HG03342 (cell line): ENCODE measurements around the gene OVOL3.

ENCODE experiments used
- ATAC-seq: cut with Tn5 transposase; IDR thresholded peaks from one replicate; pipeline ENCODE4 v1.9.1; 2021; ENCODE audit warnings: mild to moderate bottlenecking, moderate library complexity; ENCODE audit not compliant: unreplicated experiment

OVOL3 gene

DNA sequence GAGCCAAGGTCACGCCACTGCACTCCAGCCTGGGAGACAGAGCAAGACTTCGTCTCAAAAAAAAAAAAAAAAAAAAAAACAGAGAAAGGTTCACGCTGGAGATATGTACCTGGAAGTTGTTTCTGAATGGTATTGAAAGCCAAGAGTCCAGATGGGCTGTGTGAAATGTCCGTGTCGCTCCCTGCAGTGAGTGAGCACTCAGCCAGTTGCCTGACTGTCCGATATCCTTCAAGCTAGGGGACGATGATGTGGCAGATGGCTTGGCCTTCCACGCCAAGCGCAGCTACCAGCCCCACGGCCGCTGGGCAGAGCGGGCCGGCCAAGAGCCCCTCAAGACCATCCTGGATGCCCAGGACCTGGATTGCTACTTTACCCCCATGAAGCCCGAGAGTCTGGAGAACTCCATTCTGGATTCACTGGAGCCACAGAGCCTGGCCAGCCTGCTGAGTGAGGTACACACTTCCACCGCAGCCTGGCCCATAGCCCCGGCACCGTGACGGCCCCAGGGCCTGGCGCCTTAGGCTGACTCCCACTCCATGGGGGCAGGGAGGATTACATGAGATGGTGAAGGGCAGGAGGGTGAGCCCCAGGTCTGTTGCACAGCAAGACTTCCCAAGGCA lies 11.7 kb upstream of the OVOL3 start:
- no peak for ATAC-seq

DNA sequence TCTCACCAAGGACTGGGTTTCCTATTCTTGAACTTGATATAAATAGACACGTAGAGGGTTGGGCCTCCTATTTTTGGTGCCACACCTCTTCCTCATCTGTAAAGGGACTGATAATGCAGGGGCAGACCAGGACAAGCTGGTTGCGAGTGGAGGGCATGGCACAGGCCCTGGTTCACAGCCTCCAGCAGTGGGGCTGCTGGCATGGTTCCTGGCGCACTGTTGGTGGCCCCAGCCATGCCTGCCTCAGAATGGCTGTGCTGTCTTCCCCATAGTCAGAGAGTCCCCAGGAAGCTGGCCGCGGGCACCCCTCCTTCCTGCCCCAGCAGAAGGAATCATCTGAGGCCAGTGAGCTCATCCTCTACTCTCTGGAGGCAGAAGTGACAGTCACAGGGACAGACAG lies 10.5 kb upstream of the OVOL3 start:
- no peak for ATAC-seq

DNA sequence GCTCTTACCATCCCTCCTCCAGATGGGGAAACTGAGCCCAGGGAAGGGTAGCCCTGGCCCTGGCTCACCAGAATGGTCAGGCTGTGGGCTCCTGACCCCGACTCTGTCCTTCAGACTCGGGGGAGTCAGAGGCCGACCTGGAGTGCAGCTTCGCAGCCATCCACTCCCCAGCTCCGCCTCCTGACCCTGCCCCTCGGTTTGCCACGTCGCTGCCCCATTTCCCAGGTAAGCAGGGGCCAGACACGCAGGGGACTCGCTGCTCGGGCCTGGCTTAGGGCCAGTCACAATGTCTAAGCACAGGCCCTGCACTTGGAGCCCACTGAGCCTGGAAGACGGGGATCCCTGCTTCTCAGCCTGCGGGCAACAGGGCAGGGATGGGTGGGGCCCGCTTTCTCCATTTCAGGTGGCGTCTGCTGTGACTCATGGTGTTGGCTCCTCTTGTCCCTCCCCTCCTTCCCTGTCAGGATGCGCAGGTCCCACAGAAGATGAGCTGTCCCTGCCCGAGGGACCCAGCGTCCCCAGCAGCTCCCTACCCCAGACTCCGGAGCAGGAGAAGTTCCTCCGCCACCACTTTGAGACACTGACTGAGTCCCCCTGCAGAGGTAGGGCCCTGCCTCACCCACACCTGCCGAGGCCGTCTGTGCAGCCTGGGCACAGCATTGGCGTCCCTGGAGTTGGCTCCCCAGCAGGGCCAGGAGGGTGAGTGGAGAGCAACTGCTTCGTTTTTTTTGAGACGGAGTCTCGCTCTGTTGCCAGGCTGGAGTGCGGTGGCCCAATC lies 9.2 kb upstream of the OVOL3 start:
- no peak for ATAC-seq

DNA sequence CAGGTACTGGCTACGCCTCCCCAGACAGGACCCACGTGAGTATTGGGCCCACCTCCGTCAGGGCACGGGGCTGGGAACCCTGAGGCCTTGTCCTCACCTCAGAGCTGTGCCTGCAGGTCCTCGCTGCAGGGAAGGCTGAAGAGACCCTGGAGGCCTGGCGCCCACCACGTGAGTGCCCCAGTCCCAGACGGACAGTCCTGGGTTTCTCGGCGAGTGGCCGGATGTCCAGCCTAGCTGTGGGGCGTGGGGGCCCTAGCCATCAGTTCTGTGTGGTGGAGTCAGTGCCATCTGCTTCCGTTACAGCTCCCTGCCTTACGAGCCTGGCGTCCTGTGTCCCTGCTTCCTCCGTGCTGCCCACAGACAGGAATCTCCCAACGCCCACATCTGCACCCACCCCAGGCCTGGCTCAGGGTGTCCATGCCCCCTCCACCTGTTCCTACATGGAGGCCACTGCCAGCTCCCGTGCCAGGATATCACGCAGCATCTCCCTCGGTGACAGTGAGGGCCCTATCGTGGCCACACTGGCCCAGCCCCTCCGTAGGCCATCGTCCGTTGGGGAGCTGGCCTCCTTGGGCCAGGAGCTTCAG lies 7.8 kb upstream of the OVOL3 start:
- ATAC-seq, result no peak

DNA sequence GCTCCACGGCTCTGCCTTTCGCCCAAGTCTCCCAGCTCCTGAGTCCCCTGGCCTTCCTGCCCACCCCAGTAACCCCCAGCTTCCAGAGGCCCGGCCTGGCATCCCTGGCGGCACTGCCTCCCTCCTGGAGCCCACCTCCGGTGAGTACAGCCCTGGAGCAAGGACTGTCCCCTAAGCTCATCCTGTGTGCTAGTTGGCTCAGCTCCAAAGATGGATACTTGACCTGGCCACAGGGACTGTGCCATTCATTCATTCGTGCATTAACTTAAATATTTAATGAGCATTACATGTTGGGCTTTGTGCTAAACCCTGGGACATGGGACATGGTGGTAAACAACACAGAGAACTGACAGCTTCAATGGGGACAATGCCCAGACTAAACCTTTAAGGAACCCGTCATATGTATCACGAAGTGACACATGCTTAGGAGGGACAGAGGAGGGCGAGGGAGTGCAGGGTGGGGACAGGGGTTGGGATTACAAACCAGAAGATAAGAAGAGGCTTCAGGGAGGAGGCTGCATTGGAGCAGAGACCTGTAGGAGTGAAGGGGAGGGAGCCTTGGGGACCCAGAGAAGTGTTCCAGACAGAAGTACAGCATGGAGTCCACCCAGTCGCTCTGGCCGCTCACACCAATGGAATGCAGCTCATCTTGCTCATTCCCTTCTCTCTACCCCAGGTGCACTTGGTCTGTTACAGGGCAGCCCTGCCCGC lies 6.9 kb upstream of the OVOL3 start:
- no peak for ATAC-seq

DNA sequence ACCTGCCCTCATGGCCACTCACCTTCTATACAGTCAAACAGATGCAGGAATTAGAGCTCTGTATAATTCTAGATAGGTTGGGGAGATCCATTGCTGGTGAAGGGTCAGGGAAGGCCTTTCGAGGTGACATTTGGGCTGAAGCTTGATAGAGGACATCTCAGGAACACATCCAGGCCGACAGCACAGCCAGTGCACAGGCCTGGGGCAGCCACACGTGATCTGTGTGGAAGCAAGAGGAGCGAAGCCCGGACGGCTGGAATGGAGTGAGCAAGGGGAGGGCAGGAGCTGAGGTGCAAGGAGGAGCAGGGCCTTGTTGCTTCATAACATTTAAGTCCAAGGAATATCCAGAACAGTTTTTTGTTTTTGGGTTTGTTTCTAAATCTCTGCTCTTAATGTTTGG lies 4.5 kb upstream of the OVOL3 start:
- no peak for ATAC-seq

DNA sequence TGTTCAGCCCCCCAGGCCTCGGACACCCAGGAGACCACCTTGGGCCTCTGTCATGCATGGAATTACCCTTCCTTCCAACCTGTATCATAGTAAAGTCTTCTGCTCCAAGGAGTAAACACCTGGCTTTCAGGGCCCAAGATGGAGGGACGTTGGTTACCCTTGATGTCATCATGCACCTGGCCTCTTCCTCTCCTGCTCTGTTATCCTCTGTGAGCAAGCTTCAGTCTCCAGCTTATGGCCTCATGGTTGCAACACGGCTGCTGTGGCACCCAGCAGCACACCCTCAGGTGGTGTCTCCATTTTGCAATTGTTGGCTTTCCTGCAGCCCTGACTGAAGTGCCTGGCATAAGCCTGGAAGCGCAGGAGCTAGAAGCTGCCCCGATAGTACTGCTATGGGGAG lies 4.0 kb upstream of the OVOL3 start:
- no peak for ATAC-seq

DNA sequence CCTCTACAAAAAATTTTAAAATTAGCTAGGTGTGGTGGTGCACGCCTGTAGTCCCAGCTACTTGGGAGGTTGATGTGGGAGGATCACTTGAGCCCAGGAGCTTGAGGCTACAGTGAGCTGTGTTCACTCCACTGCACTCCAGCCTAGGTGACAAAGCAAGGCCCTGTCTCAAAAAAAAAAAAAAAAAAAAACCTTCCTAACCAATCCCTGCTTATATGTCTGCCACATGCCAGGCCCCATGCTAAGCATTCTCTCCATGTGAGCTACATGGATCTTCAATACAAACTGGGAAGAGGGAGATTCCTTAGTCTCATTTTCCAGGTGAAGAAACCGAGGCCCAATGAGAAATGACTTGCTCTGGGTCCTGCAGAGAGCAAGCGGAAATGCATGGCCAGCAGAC lies 2.3 kb upstream of the OVOL3 start:
- no peak for ATAC-seq

DNA sequence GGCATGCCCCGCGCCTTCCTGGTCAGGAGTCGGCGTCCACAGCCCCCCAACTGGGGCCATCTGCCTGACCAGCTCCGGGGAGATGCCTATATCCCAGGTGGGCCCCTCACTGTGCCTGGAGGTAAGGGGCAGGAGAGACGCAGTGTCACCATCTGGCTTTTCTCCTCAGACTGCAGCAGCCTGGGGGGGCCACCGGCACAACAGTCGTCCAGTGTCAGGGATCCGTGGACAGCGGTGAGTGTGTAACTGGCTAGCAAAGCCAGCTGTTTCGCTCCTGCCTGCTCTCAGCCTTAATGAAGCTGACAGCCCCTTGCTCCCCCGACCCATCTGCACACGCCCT lies 227 bp downstream of the OVOL3 start:
- ATAC-seq, result no peak

DNA sequence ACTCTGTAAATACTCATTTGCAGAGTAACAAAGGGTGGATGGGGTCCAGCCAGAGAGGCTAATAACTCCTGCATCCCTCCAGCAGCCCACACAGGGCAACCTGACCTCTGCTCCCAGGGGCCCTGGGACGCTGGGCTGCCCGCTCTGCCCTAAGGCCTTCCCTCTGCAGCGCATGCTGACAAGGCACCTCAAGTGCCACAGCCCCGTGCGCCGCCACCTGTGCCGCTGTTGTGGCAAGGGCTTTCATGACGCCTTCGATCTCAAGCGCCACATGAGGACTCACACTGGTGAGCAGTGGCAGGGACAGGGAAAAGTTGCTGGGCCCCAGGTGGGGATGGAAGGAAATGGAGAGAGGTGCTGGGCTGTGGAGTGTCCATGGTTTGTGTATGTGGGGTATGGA lies 1.7 kb downstream of the OVOL3 start:
- no peak for ATAC-seq

DNA sequence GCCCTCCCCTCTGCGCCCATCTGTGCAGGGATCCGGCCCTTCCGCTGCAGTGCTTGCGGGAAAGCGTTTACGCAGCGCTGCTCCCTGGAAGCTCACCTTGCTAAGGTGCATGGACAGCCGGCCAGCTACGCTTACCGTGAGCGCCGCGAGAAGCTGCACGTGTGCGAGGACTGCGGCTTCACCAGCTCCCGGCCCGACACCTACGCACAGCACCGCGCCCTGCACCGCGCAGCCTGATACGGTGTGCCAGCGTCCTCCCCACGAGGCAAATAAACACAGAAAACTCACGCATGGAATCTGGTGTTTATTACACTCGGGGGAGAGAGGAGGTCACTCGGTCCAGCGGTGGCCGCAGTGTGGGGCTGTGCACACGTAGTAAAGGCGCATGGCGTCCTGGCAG lies 2.5 kb downstream of the OVOL3 start:
- no peak for ATAC-seq

DNA sequence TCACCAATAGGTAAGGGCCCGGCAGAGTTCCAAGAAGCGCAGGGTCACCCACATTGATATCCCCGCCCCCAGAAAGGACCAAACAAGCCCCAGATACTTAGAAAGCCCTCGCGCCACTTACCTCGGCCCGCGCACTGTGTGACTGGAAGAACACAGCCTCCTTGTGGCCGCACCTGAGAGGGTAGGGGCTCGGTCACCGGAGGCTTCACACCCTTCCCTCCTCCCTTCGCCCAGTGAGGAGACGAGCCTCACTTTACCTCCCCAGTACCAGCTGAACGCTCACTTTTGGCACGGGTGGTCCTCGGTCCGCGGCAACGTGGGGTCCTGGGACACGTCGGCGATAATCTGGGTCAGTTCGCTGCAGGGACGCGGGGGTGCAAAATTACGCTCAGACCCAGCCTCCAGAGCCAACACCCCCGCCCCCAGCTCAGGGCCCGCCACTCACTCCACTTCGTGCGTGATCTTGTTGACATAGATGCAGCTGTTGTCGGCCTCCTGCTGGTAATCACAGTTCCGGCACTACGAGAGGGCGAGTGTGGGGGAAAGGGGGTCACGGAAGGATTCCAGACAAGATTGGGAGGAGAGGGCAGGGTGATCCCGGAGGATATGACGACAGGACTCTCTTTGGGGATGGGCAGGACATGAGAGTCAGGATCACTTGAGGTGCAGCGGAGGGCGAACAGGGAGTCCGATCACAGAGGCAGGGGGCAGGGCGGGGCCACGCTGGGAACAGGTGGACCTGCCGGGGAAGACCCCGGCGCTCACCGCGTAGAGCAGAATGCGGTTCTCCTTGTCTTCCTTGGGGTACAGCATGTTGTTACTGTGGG lies 3.2 kb downstream of the OVOL3 start:
- ATAC-seq, result no peak

DNA sequence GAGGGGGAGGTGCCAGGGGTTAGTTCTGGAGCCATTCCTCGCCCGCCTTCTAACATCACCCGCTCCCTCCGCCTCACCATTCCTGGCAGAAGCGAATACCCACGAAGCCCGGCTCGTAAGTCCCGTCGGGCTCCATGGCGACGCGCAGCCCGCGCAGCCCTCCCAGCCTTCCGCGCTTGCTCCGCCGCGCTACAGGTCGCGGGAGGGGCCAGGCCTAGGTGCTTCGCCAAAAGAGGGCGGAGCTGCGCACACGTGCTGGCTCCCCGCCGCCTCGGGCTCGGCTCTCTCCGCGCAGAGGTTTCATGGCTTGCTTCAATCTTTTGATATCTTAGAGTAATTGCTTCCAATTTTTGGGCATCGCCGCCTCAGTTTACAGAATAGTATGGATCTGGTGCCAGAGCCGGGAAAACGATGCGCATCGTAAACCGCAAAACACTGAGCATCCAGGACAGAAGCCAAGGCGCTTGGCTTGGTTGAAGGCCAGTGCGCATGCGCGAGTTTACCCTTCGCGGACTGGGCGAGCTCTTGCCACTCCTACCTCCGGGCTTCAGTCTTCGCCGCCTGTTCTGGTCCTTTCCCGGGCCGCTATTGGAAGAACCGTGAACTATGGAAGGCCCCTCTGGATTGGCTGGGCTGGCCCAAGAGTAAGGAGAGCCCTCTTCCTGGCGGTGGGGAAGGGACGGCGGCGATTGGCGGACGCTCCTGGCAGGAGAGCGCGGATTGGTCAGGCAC lies 3.9 kb downstream of the OVOL3 start, which contains the start of gene POLR2I:
Gene POLR2I (minus strand): TSS at position 155 of the 732 bp plus-strand sequence. CDS start 19 bp downstream, at position 136.
- peak; percentile 81 for ATAC-seq

DNA sequence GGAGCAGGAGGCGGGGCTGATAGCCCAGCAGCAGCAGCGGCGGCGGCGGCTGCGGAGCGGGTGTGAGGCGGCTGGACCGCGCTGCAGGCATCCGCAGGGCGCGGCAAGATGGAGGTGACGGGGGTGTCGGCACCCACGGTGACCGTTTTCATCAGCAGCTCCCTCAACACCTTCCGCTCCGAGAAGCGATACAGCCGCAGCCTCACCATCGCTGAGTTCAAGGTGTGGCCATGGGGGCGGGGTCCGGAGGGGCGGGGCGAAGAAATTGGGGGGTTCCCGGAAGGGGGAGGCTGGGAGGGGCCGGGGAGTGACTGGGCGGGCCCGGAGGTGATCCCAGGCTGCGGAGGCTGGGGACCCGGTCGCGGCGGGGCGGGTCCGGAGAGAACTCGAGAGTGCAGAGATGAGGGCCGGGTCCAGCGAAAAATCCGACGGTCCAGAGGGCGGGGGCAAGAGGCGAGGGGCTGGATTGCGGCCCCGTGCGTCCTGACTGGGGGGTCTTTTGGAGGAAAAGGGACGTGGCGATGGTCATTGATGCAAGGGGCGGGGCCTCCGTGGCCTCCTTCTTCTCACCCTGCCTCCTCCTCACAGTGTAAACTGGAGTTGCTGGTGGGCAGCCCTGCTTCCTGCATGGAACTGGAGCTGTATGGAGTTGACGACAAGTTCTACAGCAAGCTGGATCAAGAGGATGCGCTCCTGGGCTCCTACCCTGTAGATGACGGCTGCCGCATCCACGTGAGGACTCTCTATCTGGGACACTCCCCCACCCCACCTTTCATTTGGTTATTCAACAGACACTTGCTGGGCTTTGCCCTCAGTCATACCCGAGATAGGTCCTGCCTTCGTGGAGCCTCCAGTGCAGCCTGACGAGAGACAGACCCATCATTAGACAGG lies 4.8 kb downstream of the OVOL3 start, which contains the start of gene TBCB:
Gene TBCB (plus strand): TSS at position 16 of the 891 bp plus-strand sequence. CDS start 93 bp downstream, at position 109.
- peak; percentile 28 for ATAC-seq

DNA sequence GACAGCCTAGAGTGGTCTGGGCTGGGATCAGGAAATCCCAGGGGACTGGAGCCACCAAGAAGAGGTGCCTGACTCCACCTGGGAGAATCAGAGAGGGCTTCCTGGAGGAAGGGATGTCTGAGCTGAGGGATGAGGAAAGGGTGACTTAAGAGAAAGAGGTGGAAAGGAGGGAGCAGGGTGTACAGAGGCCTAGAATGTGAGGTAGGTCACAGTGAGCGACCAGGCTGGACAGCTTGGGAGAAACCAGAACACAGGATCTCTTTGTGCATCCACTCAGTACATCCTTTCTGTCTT lies 5.3 kb downstream of the OVOL3 start:
- ATAC-seq, result no peak

DNA sequence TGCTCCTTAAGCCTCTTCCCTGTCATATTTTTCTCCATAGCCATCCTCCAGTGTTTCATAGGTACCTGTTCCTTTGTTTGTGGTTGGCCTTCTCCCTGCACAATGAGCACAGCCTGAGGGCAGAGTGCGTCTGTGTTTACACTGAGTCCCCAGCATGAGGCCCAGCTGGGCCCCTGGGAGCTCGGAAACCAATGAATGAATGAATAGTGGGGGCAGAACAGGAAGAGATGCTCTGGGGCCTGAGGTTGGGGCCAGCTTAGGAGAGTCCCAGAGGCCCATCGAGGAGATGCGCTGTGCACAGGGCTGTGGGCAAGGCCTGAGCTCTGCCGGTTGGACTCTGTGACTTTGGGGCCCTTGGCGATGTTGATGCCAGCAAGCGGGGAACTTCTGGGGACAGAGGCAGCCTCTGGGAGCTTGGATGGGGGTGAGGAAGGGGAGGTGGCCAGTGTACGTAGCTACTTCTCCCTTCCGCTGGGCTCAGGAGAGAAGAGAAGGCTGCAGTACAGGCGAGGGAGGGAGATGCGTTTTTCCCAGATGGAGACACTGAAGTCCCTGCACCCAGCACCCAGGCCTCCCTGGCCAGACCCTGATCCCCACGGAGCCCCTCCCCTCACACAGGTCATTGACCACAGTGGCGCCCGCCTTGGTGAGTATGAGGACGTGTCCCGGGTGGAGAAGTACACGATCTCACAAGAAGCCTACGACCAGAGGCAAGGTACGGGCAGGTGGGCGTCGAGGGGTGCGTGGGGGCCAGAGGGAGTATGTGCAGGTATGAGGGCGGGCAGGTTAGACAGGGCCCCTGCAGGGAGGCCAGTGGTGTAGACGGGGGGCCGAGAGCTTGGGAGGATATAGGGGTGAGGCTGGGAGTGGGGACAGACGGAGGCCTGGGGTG lies 9.4 kb downstream of the OVOL3 start:
- no peak for ATAC-seq

DNA sequence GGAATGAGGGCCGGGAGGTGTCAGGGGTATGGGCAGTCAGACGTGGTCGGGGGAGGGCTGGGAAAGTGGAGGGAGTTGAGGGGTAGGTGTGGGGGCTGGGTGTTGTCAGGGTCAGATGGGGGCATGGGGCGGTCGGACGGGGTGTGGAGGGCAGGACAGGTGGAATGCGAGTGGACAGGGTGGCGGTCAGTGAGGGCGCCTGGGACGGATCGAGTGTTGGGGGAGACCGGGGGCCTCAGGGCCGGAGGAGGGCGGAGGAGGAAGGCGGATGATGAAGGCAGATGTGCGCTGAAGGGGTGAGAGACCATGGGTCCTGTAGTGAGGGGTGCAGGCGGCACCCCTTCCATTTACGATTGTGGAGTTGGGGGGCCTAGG lies 10.0 kb downstream of the OVOL3 start:
- ATAC-seq, result no peak

DNA sequence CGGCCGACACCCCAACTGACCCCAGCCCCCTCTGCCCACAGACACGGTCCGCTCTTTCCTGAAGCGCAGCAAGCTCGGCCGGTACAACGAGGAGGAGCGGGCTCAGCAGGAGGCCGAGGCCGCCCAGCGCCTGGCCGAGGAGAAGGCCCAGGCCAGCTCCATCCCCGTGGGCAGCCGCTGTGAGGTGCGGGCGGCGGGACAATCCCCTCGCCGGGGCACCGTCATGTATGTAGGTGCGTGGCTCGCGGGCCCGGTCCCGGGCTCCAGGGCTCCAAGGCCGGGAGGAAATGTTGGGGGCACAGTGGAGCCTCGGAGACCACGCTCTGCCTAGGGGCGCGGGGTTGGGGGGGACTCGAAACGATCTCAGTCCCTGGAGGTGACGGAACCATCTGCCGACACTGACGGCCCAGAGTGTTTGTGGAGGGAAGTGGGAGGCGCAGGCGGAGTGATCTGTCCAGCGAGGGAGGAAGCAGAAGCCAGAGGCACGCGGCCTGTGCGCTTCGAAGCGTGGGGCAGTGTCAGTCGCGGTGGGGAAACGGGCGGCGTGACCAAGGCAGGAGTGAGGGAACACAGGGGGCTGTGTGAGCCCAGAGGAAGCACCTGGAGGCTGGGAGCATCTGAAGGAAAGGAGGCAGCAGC lies 10.7 kb downstream of the OVOL3 start:
- no peak for ATAC-seq
